Type B pancreatic cell (in vitro differentiated cells): Measurements from ENCODE around the gene HIGD1A. TPM values are rescaled to one million over a fixed set of nuclear protein-coding genes. Genes with fewer than 3 reads are reported as not detected.

ENCODE experiments used
- DNase-seq: peaks from one replicate; pipeline ENCODE4 v3.0.0; 2021; ENCODE audit warnings: mixed read lengths; ENCODE audit not compliant: unreplicated experiment; ENCODE audit errors: extremely low spot score
- H3K27ac Mint-ChIP-seq: 2 replicates; pipeline ENCODE4 v1.8.0; 2021; ENCODE audit warnings: mild to moderate bottlenecking, mixed read lengths
- H3K27me3 Mint-ChIP-seq: 2 replicates; pipeline ENCODE4 v1.8.0; 2021; ENCODE audit warnings: mixed read lengths
- H3K36me3 Mint-ChIP-seq: 2 replicates; pipeline ENCODE4 v1.8.0; 2021; ENCODE audit warnings: mixed read lengths
- H3K4me1 Mint-ChIP-seq: one replicate; pipeline ENCODE4 v1.8.0; 2021; ENCODE audit warnings: mixed read lengths; ENCODE audit not compliant: unreplicated experiment
- H3K4me3 Mint-ChIP-seq: 2 replicates; pipeline ENCODE4 v1.8.0; 2021; ENCODE audit warnings: mild to moderate bottlenecking, mixed read lengths
- H3K9me3 Mint-ChIP-seq: 2 replicates; pipeline ENCODE4 v1.8.0; 2021; ENCODE audit warnings: mixed read lengths
- total RNA-seq: library from RNA; stranded (reverse); gene quantifications from 2 replicates; pipeline ENCODE4 v1.2.1, GENCODE V29; 2021; ENCODE audit warnings: low replicate concordance
- TF ChIP-seq, protein P1 (sequence below): fragments of 200-600 bp; sonication (generic); conservative IDR thresholded peaks from 2 replicates; pipeline ENCODE4 v1.5.0; 2021; ENCODE audit warnings: antibody characterized with exemption, mild to moderate bottlenecking

Gene HIGD1A
- total RNA-seq, 1 donor from 2014 or later = 100 TPM

DNA sequence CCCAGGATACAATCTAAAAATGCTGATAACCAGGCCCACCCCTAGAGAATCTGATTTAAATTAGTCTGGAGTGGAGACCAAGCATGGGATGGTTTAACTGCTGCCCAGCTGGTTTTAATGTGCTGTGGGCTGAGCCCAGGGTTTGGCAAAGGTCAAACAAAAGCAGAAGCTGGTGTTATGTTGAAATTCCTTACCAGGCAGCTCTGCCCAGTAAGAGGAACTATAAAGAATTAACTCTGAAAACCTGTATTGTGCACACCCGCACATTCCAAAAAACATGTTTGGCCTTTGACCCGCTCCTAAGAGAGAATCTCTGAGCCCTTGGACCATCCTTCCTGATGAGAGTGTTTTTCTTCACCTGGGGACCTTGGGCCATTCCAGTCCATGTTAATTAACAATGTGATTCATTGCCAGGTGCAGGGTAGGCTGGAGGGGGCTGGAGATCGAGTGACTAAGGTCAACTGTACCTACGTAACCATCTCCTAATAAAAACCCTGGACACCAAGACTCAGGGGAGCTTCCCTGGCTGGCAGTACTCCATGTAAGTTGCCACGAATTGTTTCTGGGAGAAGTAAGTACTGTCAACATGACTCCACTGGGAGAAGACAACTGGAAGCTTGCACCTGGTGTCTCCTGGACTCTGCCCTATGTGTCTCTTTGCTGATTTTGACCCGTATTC lies 42.1 kb downstream of the HIGD1A start:
- no peak overlapping the region for H3K27ac Mint-ChIP-seq
- H3K36me3 Mint-ChIP-seq = peaks cover 7% of the 10 kb centered on the region

DNA sequence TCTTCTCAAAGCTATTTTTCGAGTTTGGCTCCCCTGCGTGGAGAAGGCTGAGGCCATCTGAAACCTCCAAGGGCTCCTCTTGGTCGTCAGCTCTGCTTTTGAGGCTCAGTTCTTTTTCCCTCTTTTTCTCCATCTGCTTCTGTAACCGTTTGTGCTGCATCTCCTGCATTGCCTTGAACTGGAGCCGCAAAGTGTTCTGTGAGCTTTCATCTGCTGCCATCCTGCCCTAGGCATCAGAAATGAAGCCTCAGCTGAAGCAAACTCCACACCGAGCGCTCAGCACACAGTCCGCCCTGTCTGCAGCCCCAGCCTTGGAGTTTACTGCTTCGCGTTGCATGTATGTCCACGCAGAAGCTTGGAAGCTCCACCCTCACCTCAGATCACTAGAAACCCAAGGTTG lies 46.2 kb downstream of the HIGD1A start:
- Mint-ChIP-seq H3K4me1 (no peaks in the 10 kb centered on the region), H3K9me3 (no peaks in the 10 kb centered on the region), H3K4me3 (no peak overlapping the region), H3K27me3 (no peaks in the 10 kb centered on the region), H3K27ac (no peak overlapping the region), H3K36me3 (peaks cover 7% of the 10 kb centered on the region)
- no peak for DNase-seq
- TF ChIP-seq, protein P1, sequence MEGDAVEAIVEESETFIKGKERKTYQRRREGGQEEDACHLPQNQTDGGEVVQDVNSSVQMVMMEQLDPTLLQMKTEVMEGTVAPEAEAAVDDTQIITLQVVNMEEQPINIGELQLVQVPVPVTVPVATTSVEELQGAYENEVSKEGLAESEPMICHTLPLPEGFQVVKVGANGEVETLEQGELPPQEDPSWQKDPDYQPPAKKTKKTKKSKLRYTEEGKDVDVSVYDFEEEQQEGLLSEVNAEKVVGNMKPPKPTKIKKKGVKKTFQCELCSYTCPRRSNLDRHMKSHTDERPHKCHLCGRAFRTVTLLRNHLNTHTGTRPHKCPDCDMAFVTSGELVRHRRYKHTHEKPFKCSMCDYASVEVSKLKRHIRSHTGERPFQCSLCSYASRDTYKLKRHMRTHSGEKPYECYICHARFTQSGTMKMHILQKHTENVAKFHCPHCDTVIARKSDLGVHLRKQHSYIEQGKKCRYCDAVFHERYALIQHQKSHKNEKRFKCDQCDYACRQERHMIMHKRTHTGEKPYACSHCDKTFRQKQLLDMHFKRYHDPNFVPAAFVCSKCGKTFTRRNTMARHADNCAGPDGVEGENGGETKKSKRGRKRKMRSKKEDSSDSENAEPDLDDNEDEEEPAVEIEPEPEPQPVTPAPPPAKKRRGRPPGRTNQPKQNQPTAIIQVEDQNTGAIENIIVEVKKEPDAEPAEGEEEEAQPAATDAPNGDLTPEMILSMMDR = no peak

More for the DNA sequence above, 42.1 kb downstream of the HIGD1A start:
- H3K4me1 Mint-ChIP-seq = no peaks in the 10 kb centered on the region
- TF ChIP-seq, protein P1 = no peak
- H3K27me3 Mint-ChIP-seq = no peaks in the 10 kb centered on the region
- DNase-seq = no peak
- no peak overlapping the region for H3K4me3 Mint-ChIP-seq
- H3K9me3 Mint-ChIP-seq = no peaks in the 10 kb centered on the region

DNA sequence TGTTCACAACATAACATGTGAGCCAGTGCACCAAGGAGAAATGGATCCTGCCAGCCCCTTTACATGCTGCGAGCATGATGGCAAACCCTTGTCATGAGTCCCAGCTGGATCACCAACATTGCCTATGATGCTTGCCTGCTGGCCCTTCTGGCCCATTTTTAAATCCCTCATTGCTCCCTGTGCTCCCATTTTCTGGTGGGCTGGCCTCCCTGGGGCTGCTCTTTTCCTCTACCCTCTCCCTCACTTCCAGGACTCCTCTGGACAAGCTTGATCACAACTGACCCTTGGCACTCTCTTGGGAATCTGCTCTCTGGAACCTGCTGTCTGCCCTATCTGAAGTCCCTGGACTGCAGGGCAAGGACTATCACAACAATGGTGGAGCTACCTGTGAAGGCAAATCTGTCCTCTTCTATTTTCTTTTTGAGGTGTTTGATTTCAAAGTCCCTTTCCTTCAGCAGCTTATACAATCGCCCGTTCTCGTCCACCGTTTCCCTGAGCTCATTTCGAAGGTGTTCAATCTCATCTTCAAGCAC lies 47.5 kb downstream of the HIGD1A start:
- no peaks in the 10 kb centered on the region for H3K9me3 Mint-ChIP-seq
- TF ChIP-seq, protein P1 = no peak
- no peak for DNase-seq
- no peaks in the 10 kb centered on the region for H3K27me3 Mint-ChIP-seq
- no peaks in the 10 kb centered on the region for H3K4me1 Mint-ChIP-seq
- no peak overlapping the region for H3K4me3 Mint-ChIP-seq
- H3K27ac Mint-ChIP-seq = no peak overlapping the region
- peaks cover 6% of the 10 kb centered on the region for H3K36me3 Mint-ChIP-seq

DNA sequence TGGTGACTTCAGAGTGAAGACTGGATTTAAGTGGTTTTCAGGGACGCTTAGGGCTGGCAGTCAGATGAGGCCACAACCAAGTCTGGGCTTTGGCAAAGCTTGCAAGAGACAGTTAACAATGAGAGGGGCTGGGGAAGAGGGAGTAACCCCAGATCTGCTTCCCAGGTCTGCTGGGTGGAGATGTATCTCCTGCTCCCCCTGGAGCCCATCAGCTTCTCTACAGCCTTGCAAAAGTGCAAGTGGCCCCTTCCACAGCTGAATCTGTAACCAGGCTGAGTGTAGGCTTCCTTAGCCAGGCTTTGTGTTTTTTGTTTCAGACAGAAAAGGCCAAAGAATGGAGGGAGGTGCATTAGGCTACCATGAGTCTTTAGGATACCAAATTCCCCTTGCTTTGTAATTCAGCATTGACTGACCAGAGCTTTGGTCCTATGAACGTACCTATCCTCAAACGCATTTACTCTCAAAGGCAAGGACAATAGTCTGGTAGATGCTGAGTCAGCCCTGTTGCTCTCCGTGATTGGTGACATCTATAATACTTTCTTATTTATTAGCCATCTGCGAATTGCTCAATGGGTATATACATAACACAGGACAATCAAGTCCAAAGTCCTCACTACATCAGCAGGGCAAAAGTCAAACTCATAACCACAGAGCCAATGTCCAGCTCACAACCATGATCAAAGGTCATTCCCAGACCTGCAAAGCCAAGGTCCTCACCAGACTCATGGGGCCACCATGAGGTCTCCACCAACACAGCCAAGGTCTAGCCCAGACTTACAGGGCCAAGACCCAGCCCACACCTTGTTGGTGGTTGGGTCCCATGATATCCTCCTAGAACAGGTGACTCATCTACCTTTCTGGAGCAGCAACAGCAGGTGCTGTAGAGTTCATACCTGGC lies 48.4 kb downstream of the HIGD1A start:
- no peaks in the 10 kb centered on the region for H3K27me3 Mint-ChIP-seq
- DNase-seq = no peak
- TF ChIP-seq, protein P1 = peak; percentile 59
- H3K4me1 Mint-ChIP-seq = no peaks in the 10 kb centered on the region
- H3K9me3 Mint-ChIP-seq = no peaks in the 10 kb centered on the region
- H3K4me3 Mint-ChIP-seq = no peak overlapping the region
- no peak overlapping the region for H3K27ac Mint-ChIP-seq
- no peaks in the 10 kb centered on the region for H3K36me3 Mint-ChIP-seq

DNA sequence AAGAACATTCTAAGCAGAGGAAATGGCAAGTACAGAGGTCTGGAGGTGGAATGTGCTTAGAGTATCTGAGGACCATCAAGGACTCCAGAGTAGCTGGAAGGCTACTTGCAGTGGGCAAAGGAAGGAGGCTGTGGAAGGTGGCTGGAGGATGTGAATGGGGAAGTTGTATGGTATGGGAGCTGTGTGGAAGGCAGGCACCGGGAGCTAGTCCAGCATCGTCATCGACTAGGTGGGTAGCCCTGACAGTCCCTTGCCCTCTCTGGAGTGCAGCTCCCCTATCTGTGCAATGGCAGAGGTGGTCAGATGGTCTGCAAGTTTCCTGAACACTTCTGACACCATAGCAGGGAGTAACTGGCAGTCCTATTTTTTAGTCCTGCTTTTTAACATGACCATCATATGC lies 50.5 kb downstream of the HIGD1A start:
- Mint-ChIP-seq H3K27ac (no peak overlapping the region), H3K36me3 (no peaks in the 10 kb centered on the region), H3K9me3 (no peaks in the 10 kb centered on the region), H3K4me1 (no peaks in the 10 kb centered on the region), H3K27me3 (no peaks in the 10 kb centered on the region), H3K4me3 (no peak overlapping the region)
- TF ChIP-seq, protein P1 = no peak
- no peak for DNase-seq
